DND-41 (cell line): Measurements from ENCODE around the gene SHISA9.

Source experiments
- ATAC-seq: fragments of 200-7000 bp; cut with Tn5 transposase; 3 replicates; pipeline ENCODE4 v1.9.1; 2021; ENCODE audit warnings: low read depth; ENCODE audit not compliant: insufficient read depth
- DNase-seq: peaks from one replicate; pipeline ENCODE4 v3.0.0-alpha.2; 2020
- H2AFZ ChIP-seq: 2 replicates; pipeline ENCODE4 v1.6.0; 2012; ENCODE audit warnings: low read depth, low read length
- H3K27ac ChIP-seq: 2 replicates; pipeline ENCODE4 v1.5.1; 2012; ENCODE audit warnings: low read length, inconsistent platforms
- H3K27me3 ChIP-seq: fragments of 200-600 bp; sonication (generic); 2 replicates; pipeline ENCODE4 v1.6.0; 2012; ENCODE audit warnings: low read length, mild to moderate bottlenecking, inconsistent platforms; ENCODE audit not compliant: insufficient read depth, poor library complexity
- H3K36me3 ChIP-seq: 2 replicates; pipeline ENCODE4 v1.5.1; 2012; ENCODE audit warnings: low read length, inconsistent platforms; ENCODE audit not compliant: insufficient read depth
- H3K4me1 ChIP-seq: 2 replicates; pipeline ENCODE4 v1.5.1; 2012; ENCODE audit warnings: mild to moderate bottlenecking, low read length; ENCODE audit not compliant: insufficient read depth
- H3K4me2 ChIP-seq: 2 replicates; pipeline ENCODE4 v1.6.0; 2012; ENCODE audit warnings: mild to moderate bottlenecking, moderate library complexity, low read length, inconsistent platforms; ENCODE audit not compliant: insufficient read depth
- H3K4me3 ChIP-seq, 2 experiments: fragments of 200-600 bp in 1 of 2; shearing (Covaris generic) in 1 of 2; 2 replicates each; pipeline ENCODE4 v1.5.1; 2012 to 2016; ENCODE audit warnings: inconsistent platforms in 2 of 2, low read length in 2 of 2, mild to moderate bottlenecking in 2 of 2, low read depth in 1 of 2, moderate library complexity in 1 of 2
- H3K79me2 ChIP-seq: 2 replicates; pipeline ENCODE4 v1.6.0; 2012; ENCODE audit warnings: low read length, inconsistent platforms; ENCODE audit not compliant: insufficient read depth
- H3K9ac ChIP-seq: 2 replicates; pipeline ENCODE4 v1.6.0; 2012; ENCODE audit warnings: low read depth, mild to moderate bottlenecking, inconsistent platforms, low read length, moderate library complexity
- H3K9me3 ChIP-seq: 2 replicates; pipeline ENCODE4 v1.5.1; 2012; ENCODE audit warnings: low read length, moderate library complexity, mild to moderate bottlenecking, inconsistent platforms; ENCODE audit not compliant: insufficient read depth, severe bottlenecking
- H4K20me1 ChIP-seq: 2 replicates; pipeline ENCODE4 v1.6.0; 2012; ENCODE audit warnings: low read length; ENCODE audit not compliant: insufficient read depth
- CTCF ChIP-seq: IDR thresholded peaks from 2 replicates; pipeline ENCODE4 v1.5.1; 2012; ENCODE audit warnings: borderline replicate concordance, low read length, moderate library complexity, mild to moderate bottlenecking; ENCODE audit not compliant: poor library complexity, severe bottlenecking; ENCODE audit errors: extremely low read depth
- EZH2 ChIP-seq: IDR thresholded peaks from 3 replicates; pipeline ENCODE4 v1.6.1; 2012; ENCODE audit warnings: borderline replicate concordance, low read depth, mild to moderate bottlenecking, moderate library complexity, low read length, inconsistent platforms; ENCODE audit not compliant: severe bottlenecking

SHISA9 gene

GRCh38 chr16:12869698-12870427, 31.5 kb upstream of the SHISA9 start:
- no peak for ATAC-seq
- no peak for DNase-seq
- Histone ChIP-seq H3K79me2 (no peaks in the 10 kb centered on the region), H3K36me3 (no peaks in the 10 kb centered on the region), H3K27me3 (no peaks in the 10 kb centered on the region), H4K20me1 (no peaks in the 10 kb centered on the region), H3K9me3 (no peaks in the 10 kb centered on the region), H3K4me2 (no peak overlapping the region), H3K27ac (no peak overlapping the region), H3K4me3 (no peak overlapping the region), H2AFZ (no peak overlapping the region), H3K4me1 (no peaks in the 10 kb centered on the region), H3K9ac (no peak overlapping the region)
- TF ChIP-seq EZH2 (no peak), CTCF (no peak)

- Histone ChIP-seq H3K27ac (no peak overlapping the region), H3K27me3 (no peaks in the 10 kb centered on the region), H3K4me3 (no peak overlapping the region), H3K4me2 (no peak overlapping the region), H3K9ac (no peak overlapping the region), H3K36me3 (no peaks in the 10 kb centered on the region), H3K4me1 (no peaks in the 10 kb centered on the region), H3K9me3 (no peaks in the 10 kb centered on the region), H2AFZ (no peak overlapping the region), H4K20me1 (no peaks in the 10 kb centered on the region), H3K79me2 (no peaks in the 10 kb centered on the region)
- no peak for ATAC-seq
- DNase-seq: no peak
- no peak for TF ChIP-seq CTCF
- TF ChIP-seq EZH2: no peak
Measured at GRCh38 chr16:12871784-12872183, 29.6 kb upstream of the SHISA9 start.

- H3K27me3 ChIP-seq: no peaks in the 10 kb centered on the region
- ATAC-seq: no peak
- H4K20me1 ChIP-seq: no peaks in the 10 kb centered on the region
- no peak overlapping the region for H3K4me2 ChIP-seq
- TF ChIP-seq EZH2 (no peak), CTCF (no peak)
- DNase-seq: no peak
- no peaks in the 10 kb centered on the region for H3K9me3 ChIP-seq
- no peaks in the 10 kb centered on the region for H3K79me2 ChIP-seq
- H3K4me1 ChIP-seq: no peaks in the 10 kb centered on the region
- no peak overlapping the region for H3K9ac ChIP-seq
- H2AFZ ChIP-seq: no peak overlapping the region
- no peak overlapping the region for H3K27ac ChIP-seq
- no peaks in the 10 kb centered on the region for H3K36me3 ChIP-seq
- no peak overlapping the region for H3K4me3 ChIP-seq
Measured at GRCh38 chr16:12874186-12874585, 27.2 kb upstream of the SHISA9 start.
